ENCODE data around the gene TMEM198.

DNA sequence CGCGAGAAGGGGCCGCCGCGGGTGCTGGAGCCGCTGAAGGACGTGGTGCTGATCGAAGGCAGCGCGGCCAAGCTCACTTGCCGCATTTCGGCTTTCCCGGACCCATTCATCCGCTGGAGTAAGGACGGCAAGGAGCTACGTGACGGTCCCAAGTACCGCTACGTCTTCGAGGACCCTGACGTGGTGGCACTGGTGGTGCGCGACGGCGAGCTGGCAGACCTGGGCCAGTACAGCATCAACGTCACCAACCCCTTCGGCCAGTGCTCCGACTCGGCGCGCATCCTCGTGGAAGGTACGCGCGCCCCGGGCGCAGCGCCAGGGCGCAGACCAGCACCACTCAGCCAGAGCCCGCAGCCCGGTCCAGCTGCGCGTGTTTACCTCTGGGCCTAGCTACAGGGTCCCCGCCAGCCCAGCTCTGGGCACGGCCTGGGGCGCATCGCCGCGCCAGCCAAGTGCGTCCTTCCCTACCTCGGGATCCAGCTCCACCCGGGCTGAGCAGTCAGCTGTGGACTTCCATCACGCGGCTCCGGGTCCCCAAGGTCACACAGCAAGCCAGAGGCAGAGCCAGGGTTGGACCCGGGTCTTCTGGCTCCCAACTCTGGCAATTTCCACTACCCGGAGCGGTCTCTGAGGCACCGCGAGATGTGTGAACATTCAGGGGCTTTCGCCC is 46.9 kb upstream of the TMEM198 start:
- TF ChIP-seq, protein P1, sequence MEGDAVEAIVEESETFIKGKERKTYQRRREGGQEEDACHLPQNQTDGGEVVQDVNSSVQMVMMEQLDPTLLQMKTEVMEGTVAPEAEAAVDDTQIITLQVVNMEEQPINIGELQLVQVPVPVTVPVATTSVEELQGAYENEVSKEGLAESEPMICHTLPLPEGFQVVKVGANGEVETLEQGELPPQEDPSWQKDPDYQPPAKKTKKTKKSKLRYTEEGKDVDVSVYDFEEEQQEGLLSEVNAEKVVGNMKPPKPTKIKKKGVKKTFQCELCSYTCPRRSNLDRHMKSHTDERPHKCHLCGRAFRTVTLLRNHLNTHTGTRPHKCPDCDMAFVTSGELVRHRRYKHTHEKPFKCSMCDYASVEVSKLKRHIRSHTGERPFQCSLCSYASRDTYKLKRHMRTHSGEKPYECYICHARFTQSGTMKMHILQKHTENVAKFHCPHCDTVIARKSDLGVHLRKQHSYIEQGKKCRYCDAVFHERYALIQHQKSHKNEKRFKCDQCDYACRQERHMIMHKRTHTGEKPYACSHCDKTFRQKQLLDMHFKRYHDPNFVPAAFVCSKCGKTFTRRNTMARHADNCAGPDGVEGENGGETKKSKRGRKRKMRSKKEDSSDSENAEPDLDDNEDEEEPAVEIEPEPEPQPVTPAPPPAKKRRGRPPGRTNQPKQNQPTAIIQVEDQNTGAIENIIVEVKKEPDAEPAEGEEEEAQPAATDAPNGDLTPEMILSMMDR (IDR thresholded peaks at IDR 0.05) = no peak
- TF ChIP-seq POLR2AphosphoS5 (IDR thresholded peaks at IDR 0.05; ENCODE audit: insufficient read depth in 1 of 2, low read depth in 1 of 2) (no peak), POLR2A (IDR thresholded peaks at IDR 0.05) (no peak)

Measured in vagina (tissue), 2 donors.